Keratinocyte (primary cell): ENCODE data around the gene ERLEC1. TPM values are rescaled to one million over a fixed set of nuclear protein-coding genes. Genes with fewer than 3 reads are reported as not detected.

Experiments used
- DNase-seq: peaks from one replicate; pipeline ENCODE4 v3.0.0-alpha.2; 2011; ENCODE audit warnings: low read depth, missing footprints, low spot score
- FAIRE-seq: peaks from 2 replicates; lab custom pipeline; 2011; peaks lifted over from hg19 to GRCh38; lab: Jason Lieb, UNC
- H2AFZ ChIP-seq: 2 replicates; pipeline ENCODE4 v1.6.0; 2012; ENCODE audit warnings: low read length, control low read depth, inconsistent platforms; ENCODE audit not compliant: control insufficient read depth
- H3K27ac ChIP-seq: 2 replicates; pipeline ENCODE4 v1.5.1; 2011; ENCODE audit warnings: low read length; ENCODE audit not compliant: control insufficient read depth, insufficient read depth
- H3K27me3 ChIP-seq: 3 replicates; pipeline ENCODE4 v1.6.0; 2011; ENCODE audit warnings: low read length; ENCODE audit not compliant: control insufficient read depth, insufficient read depth; ENCODE audit errors: extremely low read depth
- H3K36me3 ChIP-seq, 2 experiments: 2 replicates in 1 of 2; 3 replicates in 1 of 2; pipeline ENCODE4 v1.5.1; 2011; ENCODE audit warnings: low read length in 2 of 2, mild to moderate bottlenecking in 1 of 2; ENCODE audit not compliant: control insufficient read depth in 2 of 2, insufficient read depth in 2 of 2; ENCODE audit errors: extremely low read depth in 1 of 2
- H3K4me1 ChIP-seq: 3 replicates; pipeline ENCODE4 v1.5.1; 2011; ENCODE audit warnings: low read length; ENCODE audit not compliant: control insufficient read depth, insufficient read depth; ENCODE audit errors: extremely low read depth
- H3K4me2 ChIP-seq: 3 replicates; pipeline ENCODE4 v1.6.0; 2011; ENCODE audit warnings: low read depth, low read length; ENCODE audit not compliant: control insufficient read depth, insufficient read depth; ENCODE audit errors: extremely low read depth
- H3K4me3 ChIP-seq, 3 experiments: fragments of 200-600 bp in 1 of 3; sonication (generic) in 1 of 3; 2 replicates in 2 of 3; 3 replicates in 1 of 3; pipeline ENCODE4 v1.5.1; 2011 to 2016; ENCODE audit warnings: low read length in 3 of 3, mild to moderate bottlenecking in 3 of 3, control low read depth in 2 of 3, inconsistent platforms in 1 of 3, low read depth in 1 of 3, mixed read lengths in 1 of 3, mixed run types in 1 of 3, moderate library complexity in 1 of 3; ENCODE audit not compliant: control insufficient read depth in 2 of 3, insufficient read depth in 2 of 3; ENCODE audit errors: extremely low read depth in 1 of 3
- H3K79me2 ChIP-seq: 2 replicates; pipeline ENCODE4 v1.6.0; 2012; ENCODE audit warnings: low read length; ENCODE audit not compliant: control insufficient read depth, insufficient read depth
- H3K9ac ChIP-seq: 3 replicates; pipeline ENCODE4 v1.6.0; 2011; ENCODE audit warnings: low read length; ENCODE audit not compliant: control insufficient read depth, insufficient read depth; ENCODE audit errors: extremely low read depth
- H3K9me1 ChIP-seq: 3 replicates; pipeline ENCODE4 v1.6.0; 2011; ENCODE audit warnings: low read length; ENCODE audit not compliant: control insufficient read depth, insufficient read depth; ENCODE audit errors: extremely low read depth
- H3K9me3 ChIP-seq: 2 replicates; pipeline ENCODE4 v1.5.1; 2012; ENCODE audit warnings: low read depth, low read length; ENCODE audit not compliant: control insufficient read depth
- H4K20me1 ChIP-seq: 3 replicates; pipeline ENCODE4 v1.6.0; 2011; ENCODE audit warnings: low read length; ENCODE audit not compliant: control insufficient read depth, insufficient read depth; ENCODE audit errors: extremely low read depth
- CTCF ChIP-seq, 3 experiments: IDR thresholded peaks in 1 of 3; conservative IDR thresholded peaks in 1 of 3; optimal IDR thresholded peaks in 1 of 3; 2 replicates in 2 of 3; 3 replicates in 1 of 3; pipeline versions ENCODE3 to v1.5.1; 2011; ENCODE audit warnings: low read length in 3 of 3, mild to moderate bottlenecking in 3 of 3, moderate library complexity in 2 of 3, control low read depth in 1 of 3, inconsistent platforms in 1 of 3; ENCODE audit not compliant: insufficient read depth in 2 of 3; ENCODE audit errors: extremely low read depth in 1 of 3
- EZH2 ChIP-seq: IDR thresholded peaks from one replicate; pipeline ENCODE4 v1.6.1; 2012; ENCODE audit warnings: inconsistent platforms, mild to moderate bottlenecking, low read length, moderate library complexity
- dilution Hi-C: fragments of 300-500 bp; cut with MboI; formaldehyde crosslinking; loops from one replicate; pipeline ENCODE4 v1.7.0; 2020; ENCODE audit warnings: low sequenced_read_pairs; ENCODE audit not compliant: extremely low pct_ligation_motif_present
- polyA plus RNA-seq, 5 experiments: library from polyadenylated mRNA; depleted of rRNA in 3 of 5; stranded (reverse) in 3 of 5; stranded (forward) in 1 of 5; unstranded in 1 of 5; fragments of >200 nt; gene quantifications; 1 replicate in 1 of 5; 2 replicates in 3 of 5; 3 replicates in 1 of 5; pipeline versions ENCODE4 v1.2.1 to v1.2.3, GENCODE V29; 2011 to 2012; ENCODE audit warnings: missing spikeins in 2 of 5, low read depth in 1 of 5, low replicate concordance in 1 of 5

ERLEC1 gene
- polyA plus RNA-seq, 1 donor (not counting 4 experiments of a cell fraction or from before 2014, with no cell fraction given) = 35.6 TPM

DNA sequence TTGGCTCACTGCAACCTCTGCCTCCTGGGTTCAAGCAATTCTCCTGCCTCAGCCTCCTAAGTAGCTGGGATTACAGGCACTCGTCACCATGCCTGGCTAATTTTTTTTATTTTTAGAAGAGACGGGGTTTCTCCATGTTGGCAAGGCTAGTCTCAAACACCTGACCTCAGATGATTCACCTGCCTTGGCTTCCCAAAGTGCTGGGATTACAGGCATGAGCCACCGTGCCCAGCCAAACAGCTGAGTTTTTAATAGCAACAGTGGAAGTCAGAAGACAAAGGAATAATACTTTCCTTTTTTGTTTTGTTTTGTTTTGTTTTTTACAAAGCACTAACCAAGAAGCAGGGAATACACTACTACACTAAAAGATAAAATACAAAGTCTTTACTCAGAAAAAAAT is 56.0 kb downstream of the ERLEC1 start:
- peaks cover 0 to under 1% of the 10 kb centered on the region in 2 experiments for H3K36me3 ChIP-seq
- no peaks in the 10 kb centered on the region for H3K9me3 ChIP-seq
- TF ChIP-seq CTCF (optimal IDR thresholded peaks at IDR 0.05 in 1 of 3, IDR thresholded peaks at IDR 0.05 in 1 of 3, conservative IDR thresholded peaks at IDR 0.05 in 1 of 3; ENCODE audit: extremely low read depth in 1 of 3, insufficient read depth in 2 of 3, low read length in 3 of 3) (no peak), EZH2 (no peak)
- no peaks in the 10 kb centered on the region for H3K79me2 ChIP-seq
- no peak overlapping the region for H3K27ac ChIP-seq
- no peak overlapping the region for H3K4me3 ChIP-seq
- no peak overlapping the region for H3K4me2 ChIP-seq
- no peak for DNase-seq
- no peak overlapping the region for H2AFZ ChIP-seq
- no peaks in the 10 kb centered on the region for H3K27me3 ChIP-seq
- H3K4me1 ChIP-seq = no peaks in the 10 kb centered on the region
- dilution Hi-C loops = no loop called here
- H3K9me1 ChIP-seq = no peaks in the 10 kb centered on the region
- H4K20me1 ChIP-seq = no peaks in the 10 kb centered on the region
- FAIRE-seq = no peak
- no peak overlapping the region for H3K9ac ChIP-seq

- FAIRE-seq (no peak), DNase-seq (no peak)
- dilution Hi-C loops = no loop called here
- Histone ChIP-seq H3K27me3 (no peaks in the 10 kb centered on the region), H3K9me3 (no peaks in the 10 kb centered on the region), H3K4me1 (no peaks in the 10 kb centered on the region), H3K79me2 (no peaks in the 10 kb centered on the region), H3K9me1 (no peaks in the 10 kb centered on the region), H3K4me3 (no peak overlapping the region), H3K27ac (no peak overlapping the region), H2AFZ (no peak overlapping the region), H3K4me2 (no peak overlapping the region), H3K36me3 (peaks cover 0 to 3% of the 10 kb centered on the region in 2 experiments), H4K20me1 (no peaks in the 10 kb centered on the region), H3K9ac (no peak overlapping the region)
- TF ChIP-seq EZH2 (no peak), CTCF (optimal IDR thresholded peaks at IDR 0.05 in 1 of 3, IDR thresholded peaks at IDR 0.05 in 1 of 3, conservative IDR thresholded peaks at IDR 0.05 in 1 of 3; ENCODE audit: extremely low read depth in 1 of 3, insufficient read depth in 2 of 3, low read length in 3 of 3) (no peak)
These were observed 56.8 kb downstream of the ERLEC1 start for GRCh38 chr2:53843595-53843994.
